Astrocyte of the cerebellum (primary cell): ENCODE data around the gene MSANTD3.

ENCODE experiments used
- DNase-seq: peaks from one replicate; pipeline ENCODE4 v3.0.0-alpha.2; 2011; ENCODE audit warnings: low read depth
- H3K4me3 ChIP-seq: 2 replicates; pipeline ENCODE4 v1.5.1; 2011; ENCODE audit warnings: mild to moderate bottlenecking, low read depth, low read length, moderate library complexity
- CTCF ChIP-seq: IDR thresholded peaks from 2 replicates; pipeline ENCODE4 v1.5.1; 2012; ENCODE audit warnings: low read length, low read depth, moderate library complexity, mild to moderate bottlenecking; ENCODE audit errors: missing control alignments
- in situ Hi-C: cut with HindIII; loops from 2 replicates; pipeline ENCODE4 v1.10.0; 2017; ENCODE audit warnings: low sequenced_read_pairs

MSANTD3 gene

GRCh38 chr9:100472788-100473275 is 45.9 kb downstream of the MSANTD3 start, which contains the start of gene TMEFF1:
Gene TMEFF1, plus strand, starts transcription at chr9:100473149. Its CDS starts 396 bp downstream, at chr9:100473545.
- peak within 1 kb of the TSS; percentile 64 for H3K4me3 ChIP-seq
- no peak for TF ChIP-seq CTCF
- in situ Hi-C loops: no loop called here
- no peak for DNase-seq

- no peak for DNase-seq
- H3K4me3 ChIP-seq: peak overlapping the region; percentile 64
- no peak for TF ChIP-seq CTCF
- in situ Hi-C loops: no loop called here
These were observed 46.5 kb downstream of the MSANTD3 start for GRCh38 chr9:100473276-100474081.

- DNase-seq: no peak
- TF ChIP-seq CTCF: no peak
- H3K4me3 ChIP-seq: peak overlapping the region; percentile 64
- in situ Hi-C loops: no loop called here
These were observed 47.4 kb downstream of the MSANTD3 start for GRCh38 chr9:100474082-100474923.

GRCh38 chr9:100474924-100475276 is 48.0 kb downstream of the MSANTD3 start:
- no peak overlapping the region for H3K4me3 ChIP-seq
- TF ChIP-seq CTCF: no peak
- DNase-seq: no peak
- in situ Hi-C loops: no loop called here

- no peak for TF ChIP-seq CTCF
- no peak for DNase-seq
- H3K4me3 ChIP-seq: no peak overlapping the region
- in situ Hi-C loops: no loop called here
These were observed 50.3 kb downstream of the MSANTD3 start for GRCh38 chr9:100477241-100477640.

GRCh38 chr9:100478192-100478591 is 51.2 kb downstream of the MSANTD3 start:
- no peak for TF ChIP-seq CTCF
- DNase-seq: no peak
- in situ Hi-C loops: no loop called here
- H3K4me3 ChIP-seq: no peak overlapping the region
